ENCODE measurements around the gene CIAPIN1. TPM values are rescaled to one million over a fixed set of nuclear protein-coding genes. Genes with fewer than 3 reads are reported as not detected.

CIAPIN1 gene
- total RNA-seq, 1 experiment from 2014 or later = 37.7 TPM

GRCh38 chr16:57435838-57436237 lies 11.3 kb downstream of the CIAPIN1 start:
- no peak overlapping the region for H3K9ac ChIP-seq (ENCODE audit: low read length)
- peaks cover 3% of the 10 kb centered on the region for H3K79me2 ChIP-seq (ENCODE audit: low read length)
- H3K27ac ChIP-seq (ENCODE audit: low read length) = no peak overlapping the region
- H3K4me1 ChIP-seq (ENCODE audit: low read length) = no peaks in the 10 kb centered on the region
- H3K27me3 ChIP-seq (ENCODE audit: low read length) = no peaks in the 10 kb centered on the region
- DNase-seq = no peak
- H4K20me1 ChIP-seq (ENCODE audit: insufficient read depth, low read depth, low read length) = no peaks in the 10 kb centered on the region
- no peak overlapping the region for H3K4me3 ChIP-seq (ENCODE audit: low read length)
- no peaks in the 10 kb centered on the region for H3K9me3 ChIP-seq (ENCODE audit: low read length)
- no peak overlapping the region for H3K4me2 ChIP-seq (ENCODE audit: low read depth, low read length, poor library complexity, severe bottlenecking)
- H3K9me2 ChIP-seq (replicated peaks; ENCODE audit: insufficient read depth, low read length) = no peaks in the 10 kb centered on the region
- H2AFZ ChIP-seq (ENCODE audit: low read length) = no peak overlapping the region
- H3K36me3 ChIP-seq (ENCODE audit: insufficient read depth, low read length) = peaks cover 62% of the 10 kb centered on the region

- Histone ChIP-seq H3K79me2 (ENCODE audit: low read length) (no peaks in the 10 kb centered on the region; the same call in 1 of the 2 replicates), H3K36me3 (ENCODE audit: insufficient read depth, low read length) (peaks cover 56% of the 10 kb centered on the region; the same call in 1 of the 2 replicates), H3K9me3 (ENCODE audit: low read length) (no peaks in the 10 kb centered on the region), H2AFZ (ENCODE audit: low read length) (no peak overlapping the region), H3K4me2 (ENCODE audit: low read depth, low read length, poor library complexity, severe bottlenecking) (no peak overlapping the region), H4K20me1 (ENCODE audit: insufficient read depth, low read depth, low read length) (no peaks in the 10 kb centered on the region), H3K27me3 (ENCODE audit: low read length) (no peaks in the 10 kb centered on the region), H3K4me3 (ENCODE audit: low read length) (no peak overlapping the region), H3K27ac (ENCODE audit: low read length) (no peak overlapping the region), H3K4me1 (ENCODE audit: low read length) (no peaks in the 10 kb centered on the region), H3K9ac (ENCODE audit: low read length) (no peak overlapping the region), H3K9me2 (replicated peaks; ENCODE audit: insufficient read depth, low read length) (no peaks in the 10 kb centered on the region)
- DNase-seq = no peak
Measured at GRCh38 chr16:57434003-57434402, 13.2 kb downstream of the CIAPIN1 start.

GRCh38 chr16:57432989-57433388 lies 14.2 kb downstream of the CIAPIN1 start:
- no peak overlapping the region for H3K9ac ChIP-seq (ENCODE audit: low read length)
- H3K4me1 ChIP-seq (ENCODE audit: low read length) = no peaks in the 10 kb centered on the region
- no peak overlapping the region for H2AFZ ChIP-seq (ENCODE audit: low read length)
- no peaks in the 10 kb centered on the region for H3K9me2 ChIP-seq (replicated peaks; ENCODE audit: insufficient read depth, low read length)
- H3K4me3 ChIP-seq (ENCODE audit: low read length) = no peak overlapping the region
- no peak overlapping the region for H3K27ac ChIP-seq (ENCODE audit: low read length)
- no peak overlapping the region for H3K4me2 ChIP-seq (ENCODE audit: low read depth, low read length, poor library complexity, severe bottlenecking)
- peaks cover 54% of the 10 kb centered on the region; the same call in 1 of the 2 replicates for H3K36me3 ChIP-seq (ENCODE audit: insufficient read depth, low read length)
- H4K20me1 ChIP-seq (ENCODE audit: insufficient read depth, low read depth, low read length) = no peaks in the 10 kb centered on the region
- H3K79me2 ChIP-seq (ENCODE audit: low read length) = no peaks in the 10 kb centered on the region; the same call in 1 of the 2 replicates
- no peaks in the 10 kb centered on the region for H3K9me3 ChIP-seq (ENCODE audit: low read length)
- H3K27me3 ChIP-seq (ENCODE audit: low read length) = no peaks in the 10 kb centered on the region
- no peak for DNase-seq

GRCh38 chr16:57432505-57432904 lies 14.7 kb downstream of the CIAPIN1 start:
- no peak overlapping the region for H3K27ac ChIP-seq (ENCODE audit: low read length)
- H3K27me3 ChIP-seq (ENCODE audit: low read length) = no peaks in the 10 kb centered on the region
- no peaks in the 10 kb centered on the region for H4K20me1 ChIP-seq (ENCODE audit: insufficient read depth, low read depth, low read length)
- H3K9me2 ChIP-seq (replicated peaks; ENCODE audit: insufficient read depth, low read length) = no peaks in the 10 kb centered on the region
- no peaks in the 10 kb centered on the region for H3K9me3 ChIP-seq (ENCODE audit: low read length)
- no peak overlapping the region for H2AFZ ChIP-seq (ENCODE audit: low read length)
- no peak overlapping the region for H3K9ac ChIP-seq (ENCODE audit: low read length)
- H3K79me2 ChIP-seq (ENCODE audit: low read length) = no peaks in the 10 kb centered on the region; the same call in 1 of the 2 replicates
- no peak overlapping the region for H3K4me2 ChIP-seq (ENCODE audit: low read depth, low read length, poor library complexity, severe bottlenecking)
- H3K4me3 ChIP-seq (ENCODE audit: low read length) = no peak overlapping the region
- H3K4me1 ChIP-seq (ENCODE audit: low read length) = no peaks in the 10 kb centered on the region
- no peak for DNase-seq
- peaks cover 52% of the 10 kb centered on the region; the same call in 1 of the 2 replicates for H3K36me3 ChIP-seq (ENCODE audit: insufficient read depth, low read length)

- Histone ChIP-seq H3K9me3 (ENCODE audit: low read length) (no peaks in the 10 kb centered on the region), H3K4me3 (ENCODE audit: low read length) (no peak overlapping the region), H3K9me2 (replicated peaks; ENCODE audit: insufficient read depth, low read length) (no peaks in the 10 kb centered on the region), H3K79me2 (ENCODE audit: low read length) (no peaks in the 10 kb centered on the region), H3K9ac (ENCODE audit: low read length) (no peak overlapping the region), H3K36me3 (ENCODE audit: insufficient read depth, low read length) (peaks cover 49% of the 10 kb centered on the region; the same call in 1 of the 2 replicates), H2AFZ (ENCODE audit: low read length) (no peak overlapping the region), H3K4me2 (ENCODE audit: low read depth, low read length, poor library complexity, severe bottlenecking) (no peak overlapping the region), H3K27ac (ENCODE audit: low read length) (no peak overlapping the region), H3K27me3 (ENCODE audit: low read length) (no peaks in the 10 kb centered on the region), H3K4me1 (ENCODE audit: low read length) (no peaks in the 10 kb centered on the region), H4K20me1 (ENCODE audit: insufficient read depth, low read depth, low read length) (no peaks in the 10 kb centered on the region)
- DNase-seq = no peak
Measured at GRCh38 chr16:57430955-57431354, 16.2 kb downstream of the CIAPIN1 start.

- H2AFZ ChIP-seq (ENCODE audit: low read length) = no peak overlapping the region
- H3K36me3 ChIP-seq (ENCODE audit: insufficient read depth, low read length) = peaks cover 31% of the 10 kb centered on the region; the same call in 1 of the 2 replicates
- no peaks in the 10 kb centered on the region for H3K4me1 ChIP-seq (ENCODE audit: low read length)
- no peak overlapping the region for H3K9ac ChIP-seq (ENCODE audit: low read length)
- H3K9me2 ChIP-seq (replicated peaks; ENCODE audit: insufficient read depth, low read length) = no peaks in the 10 kb centered on the region
- no peak overlapping the region for H3K4me3 ChIP-seq (ENCODE audit: low read length)
- no peaks in the 10 kb centered on the region for H4K20me1 ChIP-seq (ENCODE audit: insufficient read depth, low read depth, low read length)
- no peaks in the 10 kb centered on the region for H3K27me3 ChIP-seq (ENCODE audit: low read length)
- no peak overlapping the region for H3K27ac ChIP-seq (ENCODE audit: low read length)
- DNase-seq = no peak
- H3K9me3 ChIP-seq (ENCODE audit: low read length) = no peaks in the 10 kb centered on the region
- H3K79me2 ChIP-seq (ENCODE audit: low read length) = no peaks in the 10 kb centered on the region
- no peak overlapping the region for H3K4me2 ChIP-seq (ENCODE audit: low read depth, low read length, poor library complexity, severe bottlenecking)
Measured at GRCh38 chr16:57427824-57428223, 19.4 kb downstream of the CIAPIN1 start.

GRCh38 chr16:57427307-57427706 lies 19.9 kb downstream of the CIAPIN1 start:
- Histone ChIP-seq H3K9me3 (ENCODE audit: low read length) (no peaks in the 10 kb centered on the region), H3K36me3 (ENCODE audit: insufficient read depth, low read length) (peaks cover 26% of the 10 kb centered on the region; the same call in 1 of the 2 replicates), H3K4me2 (ENCODE audit: low read depth, low read length, poor library complexity, severe bottlenecking) (no peak overlapping the region)

GRCh38 chr16:57426356-57426755 lies 20.8 kb downstream of the CIAPIN1 start:
- Histone ChIP-seq H2AFZ (ENCODE audit: low read length) (no peak overlapping the region), H3K4me2 (ENCODE audit: low read depth, low read length, poor library complexity, severe bottlenecking) (no peak overlapping the region), H4K20me1 (ENCODE audit: insufficient read depth, low read depth, low read length) (no peaks in the 10 kb centered on the region), H3K27me3 (ENCODE audit: low read length) (no peaks in the 10 kb centered on the region), H3K27ac (ENCODE audit: low read length) (no peak overlapping the region), H3K9me3 (ENCODE audit: low read length) (no peaks in the 10 kb centered on the region), H3K4me1 (ENCODE audit: low read length) (no peaks in the 10 kb centered on the region), H3K9ac (ENCODE audit: low read length) (no peak overlapping the region), H3K9me2 (replicated peaks; ENCODE audit: insufficient read depth, low read length) (no peaks in the 10 kb centered on the region), H3K79me2 (ENCODE audit: low read length) (no peaks in the 10 kb centered on the region), H3K4me3 (ENCODE audit: low read length) (no peak overlapping the region), H3K36me3 (ENCODE audit: insufficient read depth, low read length) (peaks cover 21% of the 10 kb centered on the region; the same call in 1 of the 2 replicates)
- DNase-seq = no peak

More at GRCh38 chr16:57427307-57427706, 19.9 kb downstream of the CIAPIN1 start:
- no peak overlapping the region for H2AFZ ChIP-seq (ENCODE audit: low read length)
- H3K27ac ChIP-seq (ENCODE audit: low read length) = no peak overlapping the region
- no peaks in the 10 kb centered on the region for H3K4me1 ChIP-seq (ENCODE audit: low read length)
- no peaks in the 10 kb centered on the region for H3K79me2 ChIP-seq (ENCODE audit: low read length)
- DNase-seq = no peak
- no peaks in the 10 kb centered on the region for H3K27me3 ChIP-seq (ENCODE audit: low read length)
- H3K9ac ChIP-seq (ENCODE audit: low read length) = no peak overlapping the region
- no peaks in the 10 kb centered on the region for H3K9me2 ChIP-seq (replicated peaks; ENCODE audit: insufficient read depth, low read length)
- no peak overlapping the region for H3K4me3 ChIP-seq (ENCODE audit: low read length)
- H4K20me1 ChIP-seq (ENCODE audit: insufficient read depth, low read depth, low read length) = no peaks in the 10 kb centered on the region
